ENCODE measurements around the gene COG5.
"Not testable (repeated sequence)": the region's sequence is repeated elsewhere in the genome, so short reads cannot be mapped to it uniquely, and the experiment has no call there.

Gene COG5

GRCh38 chr7:107248551-107249316 is 315.0 kb downstream of the COG5 start:
- H3K4me3 ChIP-seq (replicated peaks; ENCODE audit: low read depth, low read length) = no peak overlapping the region
- no peak for DNase-seq (ENCODE audit: extremely low read depth, insufficient read length)
- no peaks in the 10 kb centered on the region for H3K27me3 ChIP-seq (replicated peaks; ENCODE audit: control insufficient read depth, insufficient read depth, low read length)
- no peak for TF ChIP-seq CTCF (IDR thresholded peaks at IDR 0.05; ENCODE audit: insufficient read depth, low read length, poor library complexity, severe bottlenecking)
- no peaks in the 10 kb centered on the region for H3K36me3 ChIP-seq (ENCODE audit: control insufficient read depth, insufficient read depth, low read length)

GRCh38 chr7:107246836-107247235 is 316.9 kb downstream of the COG5 start:
- not testable (repeated sequence) for H3K27me3 ChIP-seq (replicated peaks; ENCODE audit: control insufficient read depth, insufficient read depth, low read length); DNase-seq (ENCODE audit: extremely low read depth, insufficient read length); H3K4me3 ChIP-seq (replicated peaks; ENCODE audit: low read depth, low read length); H3K36me3 ChIP-seq (ENCODE audit: control insufficient read depth, insufficient read depth, low read length)

- no peaks in the 10 kb centered on the region for H3K27me3 ChIP-seq (replicated peaks; ENCODE audit: control insufficient read depth, insufficient read depth, low read length)
- H3K4me3 ChIP-seq (replicated peaks; ENCODE audit: low read depth, low read length) = no peak overlapping the region
- no peak for DNase-seq (ENCODE audit: extremely low read depth, insufficient read length)
- H3K36me3 ChIP-seq (ENCODE audit: control insufficient read depth, insufficient read depth, low read length) = no peaks in the 10 kb centered on the region
- TF ChIP-seq CTCF (IDR thresholded peaks at IDR 0.05; ENCODE audit: insufficient read depth, low read length, poor library complexity, severe bottlenecking) = no peak
Measured at GRCh38 chr7:107244613-107245012, 319.1 kb downstream of the COG5 start.

GRCh38 chr7:107242267-107242666 is 321.5 kb downstream of the COG5 start:
- Histone ChIP-seq H3K36me3 (ENCODE audit: control insufficient read depth, insufficient read depth, low read length) (no peaks in the 10 kb centered on the region), H3K27me3 (replicated peaks; ENCODE audit: control insufficient read depth, insufficient read depth, low read length) (no peaks in the 10 kb centered on the region), H3K4me3 (replicated peaks; ENCODE audit: low read depth, low read length) (no peak overlapping the region)
- DNase-seq (ENCODE audit: extremely low read depth, insufficient read length) = no peak
- no peak for TF ChIP-seq CTCF (IDR thresholded peaks at IDR 0.05; ENCODE audit: insufficient read depth, low read length, poor library complexity, severe bottlenecking)

- no peak for DNase-seq (ENCODE audit: extremely low read depth, insufficient read length)
- Histone ChIP-seq H3K27me3 (replicated peaks; ENCODE audit: control insufficient read depth, insufficient read depth, low read length) (no peaks in the 10 kb centered on the region), H3K36me3 (ENCODE audit: control insufficient read depth, insufficient read depth, low read length) (no peaks in the 10 kb centered on the region), H3K4me3 (replicated peaks; ENCODE audit: low read depth, low read length) (no peak overlapping the region)
- TF ChIP-seq CTCF (IDR thresholded peaks at IDR 0.05; ENCODE audit: insufficient read depth, low read length, poor library complexity, severe bottlenecking) = no peak
Measured at GRCh38 chr7:107237451-107237850, 326.3 kb downstream of the COG5 start.

- DNase-seq (ENCODE audit: extremely low read depth, insufficient read length) = no peak
- H3K36me3 ChIP-seq (ENCODE audit: control insufficient read depth, insufficient read depth, low read length) = no peaks in the 10 kb centered on the region
- no peak overlapping the region for H3K4me3 ChIP-seq (replicated peaks; ENCODE audit: low read depth, low read length)
- no peak for TF ChIP-seq CTCF (IDR thresholded peaks at IDR 0.05; ENCODE audit: insufficient read depth, low read length, poor library complexity, severe bottlenecking)
- no peaks in the 10 kb centered on the region for H3K27me3 ChIP-seq (replicated peaks; ENCODE audit: control insufficient read depth, insufficient read depth, low read length)
Measured at GRCh38 chr7:107236862-107237261, 326.9 kb downstream of the COG5 start.
